PC-9 (cell line): ENCODE data around the gene NUDT6. TPM values are rescaled to one million over a fixed set of nuclear protein-coding genes. Genes with fewer than 3 reads are reported as not detected.

Source experiments
- BruUV-seq: library from RNA; stranded (reverse); fragments of 400-500 nt; replicated peaks from 2 replicates; lab custom pipeline; 2021; lab: Mats Ljungman, UMichigan
- CTCF ChIA-PET: fragments of 300-600 bp; sonication (Branson Sonifier 250); formaldehyde crosslinking; loops from one replicate; lab custom pipeline; 2022; ENCODE audit warnings: antibody characterized with exemption; lab: Charles Lee
- POLR2A ChIA-PET: fragments of 300-600 bp; sonication (Branson Sonifier 250); formaldehyde crosslinking; loops from one replicate; lab custom pipeline; 2022; ENCODE audit warnings: antibody characterized with exemption; ENCODE audit not compliant: unreplicated experiment; lab: Charles Lee
- DNase-seq, 2 experiments: peaks; one replicate each; pipeline versions ENCODE4 v3.0.0 to v3.0.0-alpha.2; 2015 to 2022; ENCODE audit warnings: mixed read lengths in 1 of 2
- H2AFZ ChIP-seq: fragments of 200-600 bp; sonication (generic); 2 replicates; pipeline ENCODE4 v1.8.1; 2017; ENCODE audit warnings: antibody characterized with exemption
- H3F3A ChIP-seq: fragments of 200-600 bp; sonication (generic); 2 replicates; pipeline ENCODE4 v1.8.1; 2017; ENCODE audit warnings: antibody characterized with exemption, mild to moderate bottlenecking, low read depth; ENCODE audit not compliant: insufficient read depth
- H3K27ac ChIP-seq: fragments of 200-600 bp; sonication (generic); 2 replicates; pipeline ENCODE4 v1.6.1; 2016; ENCODE audit warnings: mixed run types
- H3K27me3 ChIP-seq: fragments of 200-600 bp; sonication (generic); 2 replicates; pipeline ENCODE4 v1.6.1; 2016; ENCODE audit warnings: low read depth, mixed run types; ENCODE audit not compliant: insufficient read depth
- H3K36me3 ChIP-seq: fragments of 200-600 bp; sonication (generic); 2 replicates; pipeline ENCODE4 v1.6.1; 2016; ENCODE audit warnings: low read depth, mixed run types
- H3K4me1 ChIP-seq: fragments of 200-600 bp; sonication (generic); replicated peaks from 2 replicates; pipeline ENCODE4 v1.6.1; 2016; ENCODE audit warnings: mixed run types; ENCODE audit not compliant: insufficient read depth
- H3K4me2 ChIP-seq: fragments of 200-600 bp; sonication (generic); 2 replicates; pipeline ENCODE4 v1.6.1; 2017; ENCODE audit warnings: mixed run types
- H3K4me3 ChIP-seq: fragments of 200-600 bp; sonication (generic); 2 replicates; pipeline ENCODE4 v1.6.1; 2016; ENCODE audit warnings: mixed run types
- H3K79me2 ChIP-seq: fragments of 200-600 bp; sonication (generic); 2 replicates; pipeline ENCODE4 v1.6.1; 2017; ENCODE audit warnings: low read depth, mixed run types
- H3K9me2 ChIP-seq: fragments of 200-600 bp; sonication (generic); 2 replicates; pipeline ENCODE4 v1.8.1; 2017; ENCODE audit warnings: mild to moderate bottlenecking; ENCODE audit not compliant: insufficient read depth
- H3K9me3 ChIP-seq: fragments of 200-600 bp; sonication (generic); 2 replicates; pipeline ENCODE4 v1.8.1; 2016; ENCODE audit warnings: low read depth; ENCODE audit not compliant: insufficient read depth
- H4K20me1 ChIP-seq: fragments of 200-600 bp; sonication (generic); 2 replicates; pipeline ENCODE4 v1.8.1; 2017; ENCODE audit not compliant: insufficient read depth
- CTCF ChIP-seq: fragments of 200-600 bp; sonication (generic); conservative IDR thresholded peaks from 2 replicates; pipeline ENCODE4 v1.6.1; 2017; ENCODE audit warnings: mixed run types, antibody characterized with exemption, mild to moderate bottlenecking, moderate library complexity
- EZH2 ChIP-seq: fragments of 200-600 bp; sonication (generic); IDR thresholded peaks from 2 replicates; pipeline ENCODE4 v1.8.0; 2017; ENCODE audit warnings: antibody characterized with exemption, low read depth
- intact Hi-C: fragments of 100-400 bp; cut with micrococcal nuclease; formaldehyde crosslinking; loops from one replicate; pipeline ENCODE4 v1.10.0; 2022; ENCODE audit not compliant: unreplicated experiment
- total RNA-seq: library from RNA; stranded (reverse); gene quantifications from 2 replicates; pipeline ENCODE4 v1.2.3, GENCODE V29; 2021

The NUDT6 gene
- total RNA-seq, 1 experiment from 2014 or later: 13.8 TPM

GRCh38 chr4:122911588-122911987 lies 10.8 kb downstream of the NUDT6 start:
- no peaks in the 10 kb centered on the region for H3K9me2 ChIP-seq

GRCh38 chr4:122909683-122910082 lies 12.7 kb downstream of the NUDT6 start:
- no TSS peak for BruUV-seq
- CTCF ChIA-PET: no interaction called here

More at GRCh38 chr4:122911588-122911987, 10.8 kb downstream of the NUDT6 start:
- H3K27me3 ChIP-seq: no peaks in the 10 kb centered on the region
- no peaks in the 10 kb centered on the region for H3K79me2 ChIP-seq
- no peak overlapping the region for H2AFZ ChIP-seq
- H3K4me2 ChIP-seq: no peak overlapping the region
- intact Hi-C loops: no loop called here
- H4K20me1 ChIP-seq: no peaks in the 10 kb centered on the region
- BruUV-seq: no TSS peak
- no peak overlapping the region for H3K27ac ChIP-seq
- no peaks in the 10 kb centered on the region for H3K4me1 ChIP-seq
- no peak for TF ChIP-seq EZH2
- no peak for TF ChIP-seq CTCF
- H3K9me3 ChIP-seq: no peaks in the 10 kb centered on the region
- DNase-seq: no peak
- H3K36me3 ChIP-seq: no peaks in the 10 kb centered on the region
- no peaks in the 10 kb centered on the region for H3F3A ChIP-seq
- POLR2A ChIA-PET: no interaction called here
- CTCF ChIA-PET: no interaction called here
- no peak overlapping the region for H3K4me3 ChIP-seq

GRCh38 chr4:122908223-122908622 lies 14.2 kb downstream of the NUDT6 start:
- Histone ChIP-seq H3K4me1 (no peaks in the 10 kb centered on the region), H3F3A (no peaks in the 10 kb centered on the region), H2AFZ (no peak overlapping the region), H3K27me3 (no peaks in the 10 kb centered on the region), H3K9me2 (no peaks in the 10 kb centered on the region), H3K79me2 (no peaks in the 10 kb centered on the region), H3K36me3 (no peaks in the 10 kb centered on the region), H3K4me3 (no peak overlapping the region), H3K4me2 (no peak overlapping the region), H3K27ac (no peak overlapping the region), H3K9me3 (no peaks in the 10 kb centered on the region), H4K20me1 (no peaks in the 10 kb centered on the region)
- no TSS peak for BruUV-seq
- intact Hi-C loops: no loop called here
- ChIA-PET CTCF (no interaction called here), POLR2A (no interaction called here)
- no peak for DNase-seq
- TF ChIP-seq CTCF: no peak
- no peak for TF ChIP-seq EZH2

More at GRCh38 chr4:122909683-122910082, 12.7 kb downstream of the NUDT6 start:
- H3K36me3 ChIP-seq: no peaks in the 10 kb centered on the region
- DNase-seq: no peak
- no peaks in the 10 kb centered on the region for H3K79me2 ChIP-seq
- H3F3A ChIP-seq: no peaks in the 10 kb centered on the region
- H4K20me1 ChIP-seq: no peaks in the 10 kb centered on the region
- no peaks in the 10 kb centered on the region for H3K9me3 ChIP-seq
- no peaks in the 10 kb centered on the region for H3K4me1 ChIP-seq
- intact Hi-C loops: no loop called here
- TF ChIP-seq CTCF: no peak
- no peak for TF ChIP-seq EZH2
- H2AFZ ChIP-seq: no peak overlapping the region
- no peaks in the 10 kb centered on the region for H3K27me3 ChIP-seq
- POLR2A ChIA-PET: no interaction called here
- H3K4me2 ChIP-seq: no peak overlapping the region
- H3K4me3 ChIP-seq: no peak overlapping the region
- no peak overlapping the region for H3K27ac ChIP-seq
- no peaks in the 10 kb centered on the region for H3K9me2 ChIP-seq
